ENCODE measurements around the gene SH2D3C. TPM values are rescaled to one million over a fixed set of nuclear protein-coding genes. Genes with fewer than 3 reads are reported as not detected.
A peak's percentile ranks its signal among the peaks of the same experiment; 100 is the strongest.

Gene SH2D3C
- total and polyA plus RNA-seq, 9 of the 15 experiments (the other 6 are each of a cell fraction or from before 2014, with no cell fraction given), result 0.03 to 1.2 (median 0.22) TPM; not detected in 1

GRCh38 chr9:127714951-127715469, 63.5 kb downstream of the SH2D3C start:
- in situ Hi-C loops (cut with MboI), result no loop called here
- no peaks in the 10 kb centered on the region for H3K27me3 ChIP-seq (ENCODE audit: control insufficient read depth in 2 of 2, insufficient read depth in 2 of 2, low read length in 2 of 2)
- H3K4me2 ChIP-seq (ENCODE audit: insufficient read depth, low read length), result peak overlapping the region; percentile 87
- intact Hi-C loops (cut with micrococcal nuclease), result no loop called here
- peak overlapping the region; percentile 64 for H3K27ac ChIP-seq (ENCODE audit: extremely low read depth, low read depth, low read length)
- DNase-seq (ENCODE audit: extremely low read depth in 1 of 4, low spot score in 3 of 4) (peak in 2 of 4 experiments; percentile 49 to 54), FAIRE-seq (no peak), ATAC-seq (peak; percentile 15)
- CTCF ChIA-PET (ENCODE audit: low intra/inter-chr PET ratio), result no interaction called here
- TSS peak; percentile 82 for BruUV-seq (replicated peaks)
- peaks cover 4% of the 10 kb centered on the region for H3K9me1 ChIP-seq (ENCODE audit: control insufficient read depth, insufficient read depth, low read length)
- POLR2A ChIA-PET, result interaction anchor here (0.6 to 1.3 kb wide), 7 partner anchors 10 to 176 kb away, joined by 3 to 7 read pairs (median 4); partner anchors contain the start of gene TOR2A
- H3K4me3 ChIP-seq, result peak overlapping the region; percentile 74
- H4K20me1 ChIP-seq (replicated peaks; ENCODE audit: control insufficient read depth, insufficient read depth, low read length), result peaks cover 3% of the 10 kb centered on the region; the same call in 1 of the 2 replicates
- no peaks in the 10 kb centered on the region for H3K36me3 ChIP-seq (ENCODE audit: control insufficient read depth, insufficient read depth, low read length)
- H3K9ac ChIP-seq (ENCODE audit: insufficient read depth in 1 of 2, low read depth in 2 of 2, low read length in 2 of 2), result peak overlapping the region; percentile 69 to 98
- H2AFZ ChIP-seq (ENCODE audit: low read depth, low read length), result peak overlapping the region; percentile 99
- WGBS (ENCODE audit: insufficient coverage, low coverage, missing lambda C conversion rate), result under 1% methylated on average over 41 of the region's 44 CpGs
- H3K79me2 ChIP-seq (ENCODE audit: control insufficient read depth, insufficient read depth, low read length), result 0 out of 3 replicates have a peak, but pooled peaks cover 3% of the 10 kb centered on the region
- no peaks in the 10 kb centered on the region for H3K9me3 ChIP-seq (replicated peaks; ENCODE audit: control insufficient read depth, insufficient read depth, low read depth, low read length)
- H3K4me1 ChIP-seq (replicated peaks in 1 of 2; ENCODE audit: control insufficient read depth in 2 of 2, insufficient read depth in 2 of 2, low read length in 2 of 2), result peaks cover 4 to 55% of the 10 kb centered on the region in 2 experiments; a peak in 4 of 5 replicates
- TF ChIP-seq, protein P1, sequence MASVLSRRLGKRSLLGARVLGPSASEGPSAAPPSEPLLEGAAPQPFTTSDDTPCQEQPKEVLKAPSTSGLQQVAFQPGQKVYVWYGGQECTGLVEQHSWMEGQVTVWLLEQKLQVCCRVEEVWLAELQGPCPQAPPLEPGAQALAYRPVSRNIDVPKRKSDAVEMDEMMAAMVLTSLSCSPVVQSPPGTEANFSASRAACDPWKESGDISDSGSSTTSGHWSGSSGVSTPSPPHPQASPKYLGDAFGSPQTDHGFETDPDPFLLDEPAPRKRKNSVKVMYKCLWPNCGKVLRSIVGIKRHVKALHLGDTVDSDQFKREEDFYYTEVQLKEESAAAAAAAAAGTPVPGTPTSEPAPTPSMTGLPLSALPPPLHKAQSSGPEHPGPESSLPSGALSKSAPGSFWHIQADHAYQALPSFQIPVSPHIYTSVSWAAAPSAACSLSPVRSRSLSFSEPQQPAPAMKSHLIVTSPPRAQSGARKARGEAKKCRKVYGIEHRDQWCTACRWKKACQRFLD (CRISPR knock-in tag; IDR thresholded peaks at IDR 0.05), result peak; percentile 23; the same call in 1 of the 2 replicates
- TF ChIP-seq CTCF (IDR thresholded peaks at IDR 0.05 in 2 of 3, conservative IDR thresholded peaks at IDR 0.05 in 1 of 3; ENCODE audit: insufficient read depth in 2 of 3, low read depth in 1 of 3, low read length in 3 of 3) (no peak), BRCA1 (IDR thresholded peaks at IDR 0.05) (no peak), BRCA1 (CRISPR knock-in tag; IDR thresholded peaks at IDR 0.05) (0 out of 2 replicates have a peak, but pooled peaks have one; percentile 36), ELF1 (tag; IDR thresholded peaks at IDR 0.05) (no peak), BHLHE40 (IDR thresholded peaks at IDR 0.05; ENCODE audit: low read length) (peak; percentile 46; the same call in 1 of the 2 replicates), BCOR (IDR thresholded peaks at IDR 0.05) (peak; percentile 27; the same call in 1 of the 2 replicates), CREB3 (tag; conservative IDR thresholded peaks at IDR 0.05; ENCODE audit: low read depth) (no peak), RBFOX2 (IDR thresholded peaks at IDR 0.05; ENCODE audit: low read depth, low read length) (no peak), ZBED1 (IDR thresholded peaks at IDR 0.05) (peak; percentile 37; the same call in 1 of the 2 replicates), CHD1 (IDR thresholded peaks at IDR 0.05; ENCODE audit: low read length) (peak; percentile 43), ZNF140 (CRISPR knock-in tag; IDR thresholded peaks at IDR 0.05) (no peak), HNRNPL (IDR thresholded peaks at IDR 0.05; ENCODE audit: low read depth, low read length) (peak; percentile 85), EGR1 (conservative IDR thresholded peaks at IDR 0.05) (0 out of 2 replicates have a peak, but pooled peaks have one; percentile 14), ZBTB7A (IDR thresholded peaks at IDR 0.05; ENCODE audit: borderline replicate concordance, control insufficient read depth, low read depth, low read length) (peak; percentile 56; the same call in 1 of the 2 replicates)
- TF ChIP-seq, protein P2, sequence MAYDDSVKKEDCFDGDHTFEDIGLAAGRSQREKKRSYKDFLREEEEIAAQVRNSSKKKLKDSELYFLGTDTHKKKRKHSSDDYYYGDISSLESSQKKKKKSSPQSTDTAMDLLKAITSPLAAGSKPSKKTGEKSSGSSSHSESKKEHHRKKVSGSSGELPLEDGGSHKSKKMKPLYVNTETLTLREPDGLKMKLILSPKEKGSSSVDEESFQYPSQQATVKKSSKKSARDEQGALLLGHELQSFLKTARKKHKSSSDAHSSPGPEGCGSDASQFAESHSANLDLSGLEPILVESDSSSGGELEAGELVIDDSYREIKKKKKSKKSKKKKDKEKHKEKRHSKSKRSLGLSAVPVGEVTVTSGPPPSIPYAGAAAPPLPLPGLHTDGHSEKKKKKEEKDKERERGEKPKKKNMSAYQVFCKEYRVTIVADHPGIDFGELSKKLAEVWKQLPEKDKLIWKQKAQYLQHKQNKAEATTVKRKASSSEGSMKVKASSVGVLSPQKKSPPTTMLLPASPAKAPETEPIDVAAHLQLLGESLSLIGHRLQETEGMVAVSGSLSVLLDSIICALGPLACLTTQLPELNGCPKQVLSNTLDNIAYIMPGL (CRISPR knock-in tag; IDR thresholded peaks at IDR 0.05), result peak; percentile 41; the same call in 1 of the 2 replicates

Measured in K562 (cell line).